H9 (cell line): Measurements from ENCODE around the gene TSPAN3. TPM values are rescaled to one million over a fixed set of nuclear protein-coding genes. Genes with fewer than 3 reads are reported as not detected.

Source experiments
- DNase-seq: peaks from one replicate; pipeline ENCODE4 v3.0.0-alpha.2; 2017
- H2AFZ ChIP-seq: one replicate; pipeline ENCODE4 v1.6.1; 2013; ENCODE audit warnings: mild to moderate bottlenecking, low read length, control low read depth, moderate library complexity
- H2AK5ac ChIP-seq: 2 replicates; pipeline ENCODE4 v1.6.1; 2013; ENCODE audit warnings: low read length, control low read depth, mixed read lengths; ENCODE audit not compliant: insufficient read length
- H2BK120ac ChIP-seq: one replicate; pipeline ENCODE4 v1.6.1; 2013; ENCODE audit warnings: low read depth, mild to moderate bottlenecking, low read length, control low read depth, inconsistent platforms; ENCODE audit not compliant: poor library complexity, severe bottlenecking
- H2BK12ac ChIP-seq: 2 replicates; pipeline ENCODE4 v1.6.1; 2013; ENCODE audit warnings: low read length, control low read depth, mixed read lengths, low read depth; ENCODE audit not compliant: insufficient read length
- H2BK15ac ChIP-seq: 2 replicates; pipeline ENCODE4 v1.6.1; 2013; ENCODE audit warnings: low read depth, low read length, control low read depth
- H2BK20ac ChIP-seq: one replicate; pipeline ENCODE4 v1.6.1; 2013; ENCODE audit warnings: low read depth, mild to moderate bottlenecking, low read length, control low read depth, inconsistent platforms; ENCODE audit not compliant: poor library complexity, severe bottlenecking
- H2BK5ac ChIP-seq: 2 replicates; pipeline ENCODE4 v1.6.1; 2013; ENCODE audit warnings: low read length, control low read depth, mixed read lengths; ENCODE audit not compliant: insufficient read length
- H3K14ac ChIP-seq: 2 replicates; pipeline ENCODE4 v1.6.1; 2013; ENCODE audit warnings: low read length, control low read depth; ENCODE audit not compliant: insufficient read depth
- H3K18ac ChIP-seq: 2 replicates; pipeline ENCODE4 v1.6.1; 2013; ENCODE audit warnings: low read depth, mild to moderate bottlenecking, mixed read lengths, low read length, control low read depth; ENCODE audit not compliant: insufficient read length
- H3K23ac ChIP-seq: 2 replicates; pipeline ENCODE4 v1.6.1; 2013; ENCODE audit warnings: low read length, control low read depth, mixed read lengths, low read depth; ENCODE audit not compliant: insufficient read length
- H3K23me2 ChIP-seq: 2 replicates; pipeline ENCODE4 v1.6.1; 2013; ENCODE audit warnings: low read depth, mild to moderate bottlenecking, mixed read lengths, low read length, control low read depth; ENCODE audit not compliant: insufficient read length, poor library complexity, severe bottlenecking
- H3K27ac ChIP-seq: 2 replicates; pipeline ENCODE4 v1.5.1; 2013; ENCODE audit warnings: low read length, control low read depth, mixed read lengths, low read depth; ENCODE audit not compliant: insufficient read length
- H3K27me3 ChIP-seq: 2 replicates; pipeline ENCODE4 v1.6.1; 2013; ENCODE audit warnings: low read length, control low read depth, inconsistent platforms; ENCODE audit not compliant: insufficient read depth
- H3K4ac ChIP-seq: 2 replicates; pipeline ENCODE4 v1.6.1; 2013; ENCODE audit warnings: low read depth, mild to moderate bottlenecking, control low read depth, inconsistent platforms, low read length, moderate library complexity
- H3K4me1 ChIP-seq: 2 replicates; pipeline ENCODE4 v1.6.1; 2013; ENCODE audit warnings: low read length, control low read depth, inconsistent platforms; ENCODE audit not compliant: insufficient read depth
- H3K4me2 ChIP-seq: 2 replicates; pipeline ENCODE4 v1.6.1; 2013; ENCODE audit warnings: low read length, control low read depth, mixed read lengths; ENCODE audit not compliant: insufficient read length, insufficient read depth
- H3K56ac ChIP-seq: 2 replicates; pipeline ENCODE4 v1.6.1; 2013; ENCODE audit warnings: low read depth, mild to moderate bottlenecking, mixed read lengths, low read length, control low read depth; ENCODE audit not compliant: insufficient read length
- H3K79me1 ChIP-seq: 2 replicates; pipeline ENCODE4 v1.6.1; 2013; ENCODE audit warnings: low read depth, mild to moderate bottlenecking, moderate library complexity, low read length, control low read depth, inconsistent platforms; ENCODE audit not compliant: insufficient read depth, poor library complexity, severe bottlenecking
- H3K79me2 ChIP-seq: 2 replicates; pipeline ENCODE4 v1.6.1; 2013; ENCODE audit warnings: low read length, control low read depth, inconsistent platforms; ENCODE audit not compliant: insufficient read depth
- H3K9ac ChIP-seq: 2 replicates; pipeline ENCODE4 v1.6.1; 2013; ENCODE audit warnings: low read length, control low read depth, mixed read lengths; ENCODE audit not compliant: insufficient read length; ENCODE audit errors: extremely low read depth
- H3K9me3 ChIP-seq: one replicate; pipeline ENCODE4 v1.6.1; 2013; ENCODE audit warnings: low read depth, low read length, inconsistent platforms; ENCODE audit not compliant: control insufficient read depth
- H3T11ph ChIP-seq: one replicate; pipeline ENCODE4 v1.6.1; 2013; ENCODE audit warnings: mild to moderate bottlenecking, low read length, control low read depth, inconsistent platforms
- H4K20me1 ChIP-seq: one replicate; pipeline ENCODE4 v1.6.1; 2013; ENCODE audit not compliant: control insufficient read depth, insufficient read length, insufficient read depth
- H4K5ac ChIP-seq: 2 replicates; pipeline ENCODE4 v1.6.1; 2013; ENCODE audit warnings: low read depth, mild to moderate bottlenecking, mixed read lengths, low read length, control low read depth; ENCODE audit not compliant: insufficient read length
- H4K8ac ChIP-seq: replicated peaks from 2 replicates; pipeline ENCODE4 v1.6.1; 2013; ENCODE audit warnings: low read length, control low read depth, mixed read lengths, low read depth; ENCODE audit not compliant: insufficient read length
- H4K91ac ChIP-seq: 2 replicates; pipeline ENCODE4 v1.6.1; 2013; ENCODE audit warnings: low read depth, mild to moderate bottlenecking, moderate library complexity, mixed read lengths, low read length, control low read depth; ENCODE audit not compliant: insufficient read length
- H3K27ac Mint-ChIP-seq, 3 experiments: 2 replicates in 2 of 3; 3 replicates in 1 of 3; pipeline ENCODE4 v1.8.0; 2020 to 2021; ENCODE audit warnings: mixed read lengths in 3 of 3, mild to moderate bottlenecking in 1 of 3, moderate library complexity in 1 of 3
- H3K27me3 Mint-ChIP-seq: 2 replicates; pipeline ENCODE4 v1.8.0; 2021; ENCODE audit warnings: low read depth, mild to moderate bottlenecking, moderate library complexity, mixed read lengths
- H3K36me3 Mint-ChIP-seq, 3 experiments: 2 replicates in 2 of 3; 3 replicates in 1 of 3; pipeline ENCODE4 v1.8.0; 2020 to 2021; ENCODE audit warnings: low read depth in 3 of 3, mixed read lengths in 3 of 3; ENCODE audit not compliant: insufficient read depth in 1 of 3
- H3K4me1 Mint-ChIP-seq, 2 experiments: 2 replicates each; pipeline ENCODE4 v1.8.0; 2020; ENCODE audit warnings: mixed read lengths in 2 of 2
- H3K4me3 Mint-ChIP-seq, 2 experiments: 2 replicates in 1 of 2; 3 replicates in 1 of 2; pipeline ENCODE4 v1.8.0; 2020 to 2021; ENCODE audit warnings: mild to moderate bottlenecking in 2 of 2, mixed read lengths in 2 of 2, moderate library complexity in 1 of 2
- H3K9me3 Mint-ChIP-seq, 2 experiments: 2 replicates in 1 of 2; 3 replicates in 1 of 2; pipeline ENCODE4 v1.8.0; 2020; ENCODE audit warnings: mild to moderate bottlenecking in 2 of 2, mixed read lengths in 2 of 2, moderate library complexity in 1 of 2
- WGBS: extraction: QIAGEN DNeasy Blood & Tissue Kit; methylation state at CpG from one replicate; pipeline ENCODE4 v1.1.7; 2013; ENCODE audit warnings: missing lambda C conversion rate, low lambda C conversion rate, mixed read lengths; ENCODE audit not compliant: insufficient read length; ENCODE audit errors: extremely low coverage; 5-methylcytosine and 5-hydroxymethylcytosine counted together
- total RNA-seq: library from RNA; stranded (reverse); gene quantifications from 2 replicates; pipeline ENCODE4 v1.2.1, GENCODE V29; 2021
- TF ChIP-seq, protein P1 (sequence below): fragments of 200-600 bp; sonication (generic); conservative IDR thresholded peaks from 3 replicates; pipeline ENCODE4 v1.8.0; 2021; ENCODE audit warnings: antibody characterized with exemption, mild to moderate bottlenecking

The TSPAN3 gene
- total RNA-seq, 1 experiment from 2014 or later, result 117 TPM

DNA sequence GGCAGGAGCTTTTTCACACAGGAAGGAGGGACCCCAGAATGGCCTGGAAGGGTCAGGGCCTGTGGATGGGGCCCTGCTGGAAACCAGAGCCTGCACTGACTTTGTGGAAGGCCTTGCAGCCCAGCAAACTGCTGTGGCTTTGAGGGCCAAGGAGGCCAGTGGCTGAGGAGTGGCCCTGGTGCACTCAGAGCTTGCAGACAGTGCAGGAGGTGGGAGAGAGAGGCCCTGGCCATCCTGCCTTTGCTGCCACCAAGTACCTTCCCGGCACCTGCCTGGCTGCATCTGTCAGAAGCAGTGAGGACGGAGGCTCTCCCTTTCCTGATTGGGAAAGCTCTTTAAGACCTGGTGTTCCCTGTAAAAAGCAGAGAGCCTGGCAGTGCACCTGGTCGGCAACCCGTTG lies 69.6 kb downstream of the TSPAN3 start:
- no peak for DNase-seq
- no peaks in the 10 kb centered on the region for H3K9me3 Mint-ChIP-seq
- H2BK15ac ChIP-seq, result no peak overlapping the region
- H2AK5ac ChIP-seq, result no peak overlapping the region
- H2BK5ac ChIP-seq, result no peak overlapping the region
- H2BK20ac ChIP-seq, result no peak overlapping the region
- H4K5ac ChIP-seq, result no peak overlapping the region
- H3K9ac ChIP-seq, result no peak overlapping the region
- H3K18ac ChIP-seq, result no peak overlapping the region
- H3K9me3 ChIP-seq, result no peaks in the 10 kb centered on the region
- no peaks in the 10 kb centered on the region for H3K79me2 ChIP-seq
- no peak overlapping the region for H2BK12ac ChIP-seq
- no peak overlapping the region for H3K27ac Mint-ChIP-seq
- H3T11ph ChIP-seq, result no peak overlapping the region
- no peak overlapping the region for H2BK120ac ChIP-seq
- H4K91ac ChIP-seq, result no peak overlapping the region
- H3K23ac ChIP-seq, result no peak overlapping the region
- H3K56ac ChIP-seq, result no peak overlapping the region
- no peaks in the 10 kb centered on the region for H3K79me1 ChIP-seq
- no peak overlapping the region for H3K14ac ChIP-seq
- H2AFZ ChIP-seq, result no peak overlapping the region
- no peak overlapping the region for H3K4ac ChIP-seq
- H3K23me2 ChIP-seq, result no peaks in the 10 kb centered on the region
- no CpG with 5 or more reads among the region's 4 CpGs for WGBS
- no peak overlapping the region for H4K8ac ChIP-seq
- H3K27me3 Mint-ChIP-seq, result peaks cover 2% of the 10 kb centered on the region
- no peaks in the 10 kb centered on the region for H3K27me3 ChIP-seq
- no peaks in the 10 kb centered on the region for H4K20me1 ChIP-seq
- H3K4me2 ChIP-seq, result no peak overlapping the region
- H3K4me1 Mint-ChIP-seq, result no peaks in the 10 kb centered on the region
- H3K4me1 ChIP-seq, result no peaks in the 10 kb centered on the region
- H3K4me3 Mint-ChIP-seq, result no peak overlapping the region
- no peaks in the 10 kb centered on the region for H3K36me3 Mint-ChIP-seq
- TF ChIP-seq, protein P1, sequence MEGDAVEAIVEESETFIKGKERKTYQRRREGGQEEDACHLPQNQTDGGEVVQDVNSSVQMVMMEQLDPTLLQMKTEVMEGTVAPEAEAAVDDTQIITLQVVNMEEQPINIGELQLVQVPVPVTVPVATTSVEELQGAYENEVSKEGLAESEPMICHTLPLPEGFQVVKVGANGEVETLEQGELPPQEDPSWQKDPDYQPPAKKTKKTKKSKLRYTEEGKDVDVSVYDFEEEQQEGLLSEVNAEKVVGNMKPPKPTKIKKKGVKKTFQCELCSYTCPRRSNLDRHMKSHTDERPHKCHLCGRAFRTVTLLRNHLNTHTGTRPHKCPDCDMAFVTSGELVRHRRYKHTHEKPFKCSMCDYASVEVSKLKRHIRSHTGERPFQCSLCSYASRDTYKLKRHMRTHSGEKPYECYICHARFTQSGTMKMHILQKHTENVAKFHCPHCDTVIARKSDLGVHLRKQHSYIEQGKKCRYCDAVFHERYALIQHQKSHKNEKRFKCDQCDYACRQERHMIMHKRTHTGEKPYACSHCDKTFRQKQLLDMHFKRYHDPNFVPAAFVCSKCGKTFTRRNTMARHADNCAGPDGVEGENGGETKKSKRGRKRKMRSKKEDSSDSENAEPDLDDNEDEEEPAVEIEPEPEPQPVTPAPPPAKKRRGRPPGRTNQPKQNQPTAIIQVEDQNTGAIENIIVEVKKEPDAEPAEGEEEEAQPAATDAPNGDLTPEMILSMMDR, result no peak
- H3K27ac ChIP-seq, result no peak overlapping the region
